ENCODE data around the gene B3GALNT1.
A peak's percentile ranks its signal among the peaks of the same experiment; 100 is the strongest.

Gene B3GALNT1

GRCh38 chr3:161117646-161118045 lies 12.5 kb upstream of the B3GALNT1 start:
- H3K9me3 ChIP-seq (ENCODE audit: control insufficient read depth, low read length): peaks cover 15% of the 10 kb centered on the region
- no peak overlapping the region for H3K4me3 ChIP-seq (ENCODE audit: extremely low read depth, insufficient read depth, low read length, poor library complexity, severe bottlenecking)
- 89 to 90% methylated on average over 1 to 2 of the region's 3 CpGs for whole genome bisulfite sequencing, 2 experiments (ENCODE audit: insufficient coverage in 2 of 2)
- no peak overlapping the region for H3K27ac ChIP-seq (ENCODE audit: low read depth, low read length, severe bottlenecking)
- H3K36me3 ChIP-seq (ENCODE audit: control insufficient read depth, insufficient read depth, low read length): no peaks in the 10 kb centered on the region
- no peaks in the 10 kb centered on the region for H3K4me1 ChIP-seq (ENCODE audit: control insufficient read depth, insufficient read depth, low read length, poor library complexity, severe bottlenecking)

GRCh38 chr3:161108840-161109239 lies 3.7 kb upstream of the B3GALNT1 start:
- H3K9me3 ChIP-seq (ENCODE audit: control insufficient read depth, low read length): no peaks in the 10 kb centered on the region
- H3K27ac ChIP-seq (ENCODE audit: low read depth, low read length, severe bottlenecking): no peak overlapping the region
- 60% methylated on average over 1 of the region's 1 CpG; no CpG with 5 or more reads in 1 of the 2 experiments for WGBS, 2 experiments (ENCODE audit: insufficient coverage in 2 of 2)

GRCh38 chr3:161107311-161107710 lies 2.2 kb upstream of the B3GALNT1 start:
- Histone ChIP-seq H3K36me3 (ENCODE audit: control insufficient read depth, insufficient read depth, low read length) (peaks cover 5% of the 10 kb centered on the region), H3K4me1 (ENCODE audit: control insufficient read depth, insufficient read depth, low read length, poor library complexity, severe bottlenecking) (peaks cover 4% of the 10 kb centered on the region), H3K9me3 (ENCODE audit: control insufficient read depth, low read length) (no peaks in the 10 kb centered on the region), H3K27ac (ENCODE audit: low read depth, low read length, severe bottlenecking) (no peak overlapping the region), H3K4me3 (ENCODE audit: extremely low read depth, insufficient read depth, low read length, poor library complexity, severe bottlenecking) (no peak overlapping the region)
- no CpG with 5 or more reads among the region's 1 CpG for WGBS, 2 experiments (ENCODE audit: insufficient coverage in 2 of 2)

More at GRCh38 chr3:161108840-161109239, 3.7 kb upstream of the B3GALNT1 start:
- Histone ChIP-seq H3K4me3 (ENCODE audit: extremely low read depth, insufficient read depth, low read length, poor library complexity, severe bottlenecking) (no peak overlapping the region), H3K36me3 (ENCODE audit: control insufficient read depth, insufficient read depth, low read length) (no peaks in the 10 kb centered on the region), H3K4me1 (ENCODE audit: control insufficient read depth, insufficient read depth, low read length, poor library complexity, severe bottlenecking) (peaks cover 4% of the 10 kb centered on the region)

GRCh38 chr3:161103776-161104385 lies 1.3 kb downstream of the B3GALNT1 start:
- WGBS, 2 experiments (ENCODE audit: insufficient coverage in 2 of 2): 90% methylated on average over 20 to 22 of the region's 22 CpGs
- peak overlapping the region; percentile 52 for H3K4me3 ChIP-seq (ENCODE audit: extremely low read depth, insufficient read depth, low read length, poor library complexity, severe bottlenecking)
- H3K9me3 ChIP-seq (ENCODE audit: control insufficient read depth, low read length): no peaks in the 10 kb centered on the region
- H3K36me3 ChIP-seq (ENCODE audit: control insufficient read depth, insufficient read depth, low read length): peaks cover 9% of the 10 kb centered on the region
- peaks cover 4% of the 10 kb centered on the region for H3K4me1 ChIP-seq (ENCODE audit: control insufficient read depth, insufficient read depth, low read length, poor library complexity, severe bottlenecking)
- no peak overlapping the region for H3K27ac ChIP-seq (ENCODE audit: low read depth, low read length, severe bottlenecking)

DNA sequence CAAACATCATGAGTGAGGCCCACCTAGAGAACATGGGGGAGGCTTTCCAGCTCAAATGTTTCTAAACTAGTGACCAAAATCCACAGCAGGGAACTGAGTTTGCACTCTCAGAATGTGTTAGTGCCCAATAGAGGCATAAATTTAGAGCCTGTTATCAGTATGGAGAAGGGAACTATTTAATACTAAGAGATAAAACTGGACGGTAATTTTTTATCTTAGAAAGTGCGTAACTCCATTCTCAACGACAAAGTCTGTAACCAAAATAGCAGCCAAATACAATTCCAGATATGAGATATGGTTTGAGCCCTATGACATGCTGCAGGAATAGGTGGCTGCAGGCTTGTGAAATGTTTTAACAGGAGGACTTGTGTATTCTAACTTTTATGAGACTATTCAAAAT lies 3.5 kb downstream of the B3GALNT1 start:
- Histone ChIP-seq H3K4me1 (ENCODE audit: control insufficient read depth, insufficient read depth, low read length, poor library complexity, severe bottlenecking) (peaks cover 4% of the 10 kb centered on the region), H3K9me3 (ENCODE audit: control insufficient read depth, low read length) (no peaks in the 10 kb centered on the region), H3K4me3 (ENCODE audit: extremely low read depth, insufficient read depth, low read length, poor library complexity, severe bottlenecking) (no peak overlapping the region), H3K27ac (ENCODE audit: low read depth, low read length, severe bottlenecking) (no peak overlapping the region), H3K36me3 (ENCODE audit: control insufficient read depth, insufficient read depth, low read length) (peaks cover 9% of the 10 kb centered on the region)
- 90 to 100% methylated on average over 1 to 2 of the region's 3 CpGs for WGBS, 2 experiments (ENCODE audit: insufficient coverage in 2 of 2)

- Histone ChIP-seq H3K9me3 (ENCODE audit: control insufficient read depth, low read length) (no peaks in the 10 kb centered on the region), H3K4me1 (ENCODE audit: control insufficient read depth, insufficient read depth, low read length, poor library complexity, severe bottlenecking) (peaks cover 4% of the 10 kb centered on the region), H3K36me3 (ENCODE audit: control insufficient read depth, insufficient read depth, low read length) (peaks cover 9% of the 10 kb centered on the region), H3K27ac (ENCODE audit: low read depth, low read length, severe bottlenecking) (no peak overlapping the region), H3K4me3 (ENCODE audit: extremely low read depth, insufficient read depth, low read length, poor library complexity, severe bottlenecking) (no peak overlapping the region)
- 93 to 95% methylated on average over 5 to 6 of the region's 6 CpGs for WGBS, 2 experiments (ENCODE audit: insufficient coverage in 2 of 2)
Observed at GRCh38 chr3:161100994-161101393, 4.2 kb downstream of the B3GALNT1 start.

DNA sequence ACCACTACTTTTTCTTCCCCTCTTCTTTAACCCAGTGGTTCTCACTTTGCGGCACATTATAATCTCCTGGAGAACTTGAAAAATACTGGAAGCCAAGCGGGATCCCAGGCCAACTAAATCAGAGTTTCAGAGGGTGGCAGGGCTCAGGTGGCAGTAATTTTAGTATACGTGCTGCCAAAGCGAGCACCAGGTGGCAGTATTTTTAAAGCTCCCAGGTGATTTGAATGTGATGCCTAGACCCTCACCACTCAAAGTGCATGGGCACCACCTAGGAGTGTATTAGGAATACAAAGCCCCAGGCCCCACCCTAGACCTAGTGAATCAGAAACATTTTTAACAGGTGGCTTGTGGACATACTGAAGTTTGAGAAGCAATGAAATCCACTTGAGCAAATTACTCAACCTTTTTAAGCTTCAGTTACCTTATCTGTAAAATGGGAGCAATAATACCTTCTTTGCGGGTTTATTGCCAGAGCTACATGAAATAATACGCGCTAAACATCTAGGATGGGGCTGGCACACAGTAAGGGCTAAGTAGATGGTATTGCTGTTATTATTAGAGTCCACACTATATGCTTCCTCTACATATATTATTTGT lies 8.3 kb downstream of the B3GALNT1 start:
- H3K4me1 ChIP-seq (ENCODE audit: control insufficient read depth, insufficient read depth, low read length, poor library complexity, severe bottlenecking): no peaks in the 10 kb centered on the region
- H3K4me3 ChIP-seq (ENCODE audit: extremely low read depth, insufficient read depth, low read length, poor library complexity, severe bottlenecking): no peak overlapping the region
- H3K9me3 ChIP-seq (ENCODE audit: control insufficient read depth, low read length): no peaks in the 10 kb centered on the region
- no peak overlapping the region for H3K27ac ChIP-seq (ENCODE audit: low read depth, low read length, severe bottlenecking)
- no peaks in the 10 kb centered on the region for H3K36me3 ChIP-seq (ENCODE audit: control insufficient read depth, insufficient read depth, low read length)
- WGBS, 2 experiments (ENCODE audit: insufficient coverage in 2 of 2): 57 to 94% methylated on average over 3 to 4 of the region's 7 CpGs

DNA sequence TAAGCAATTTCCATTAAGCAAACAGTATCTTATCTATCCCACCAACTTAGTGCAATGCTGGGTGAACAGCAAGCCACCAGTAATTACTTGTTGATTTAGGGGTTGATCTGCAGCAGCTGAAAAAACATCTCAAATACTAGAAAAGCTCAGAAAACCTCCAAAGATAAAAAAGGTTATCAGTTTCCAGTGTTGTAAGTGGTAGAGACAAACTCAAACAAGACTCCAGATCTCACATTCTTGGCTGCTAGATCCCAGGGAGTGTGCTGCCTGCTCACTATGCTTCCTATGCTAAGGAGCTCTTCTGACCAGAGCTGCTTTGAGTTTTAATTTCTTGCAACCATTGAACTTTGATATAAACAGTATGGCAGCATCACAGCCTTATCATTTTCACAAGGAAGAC lies 11.3 kb downstream of the B3GALNT1 start:
- Histone ChIP-seq H3K4me3 (ENCODE audit: extremely low read depth, insufficient read depth, low read length, poor library complexity, severe bottlenecking) (no peak overlapping the region), H3K36me3 (ENCODE audit: control insufficient read depth, insufficient read depth, low read length) (no peaks in the 10 kb centered on the region), H3K4me1 (ENCODE audit: control insufficient read depth, insufficient read depth, low read length, poor library complexity, severe bottlenecking) (no peaks in the 10 kb centered on the region), H3K27ac (ENCODE audit: low read depth, low read length, severe bottlenecking) (no peak overlapping the region), H3K9me3 (ENCODE audit: control insufficient read depth, low read length) (no peaks in the 10 kb centered on the region)

GRCh38 chr3:161084277-161084676 lies 20.9 kb downstream of the B3GALNT1 start:
- H3K27ac ChIP-seq (ENCODE audit: low read depth, low read length, severe bottlenecking): no peak overlapping the region
- no peak overlapping the region for H3K4me3 ChIP-seq (ENCODE audit: extremely low read depth, insufficient read depth, low read length, poor library complexity, severe bottlenecking)
- H3K9me3 ChIP-seq (ENCODE audit: control insufficient read depth, low read length): no peaks in the 10 kb centered on the region
- no peaks in the 10 kb centered on the region for H3K4me1 ChIP-seq (ENCODE audit: control insufficient read depth, insufficient read depth, low read length, poor library complexity, severe bottlenecking)
- 79% methylated on average over 2 of the region's 2 CpGs; no CpG with 5 or more reads in 1 of the 2 experiments for WGBS, 2 experiments (ENCODE audit: insufficient coverage in 2 of 2)
- peaks cover 13% of the 10 kb centered on the region for H3K36me3 ChIP-seq (ENCODE audit: control insufficient read depth, insufficient read depth, low read length)

- WGBS, 2 experiments (ENCODE audit: insufficient coverage in 2 of 2): 78 to 93% methylated on average over 1 of the region's 1 CpG
- no peak overlapping the region for H3K4me3 ChIP-seq (ENCODE audit: extremely low read depth, insufficient read depth, low read length, poor library complexity, severe bottlenecking)
- H3K36me3 ChIP-seq (ENCODE audit: control insufficient read depth, insufficient read depth, low read length): peaks cover 13% of the 10 kb centered on the region
- no peaks in the 10 kb centered on the region for H3K9me3 ChIP-seq (ENCODE audit: control insufficient read depth, low read length)
- no peaks in the 10 kb centered on the region for H3K4me1 ChIP-seq (ENCODE audit: control insufficient read depth, insufficient read depth, low read length, poor library complexity, severe bottlenecking)
- no peak overlapping the region for H3K27ac ChIP-seq (ENCODE audit: low read depth, low read length, severe bottlenecking)
Observed at GRCh38 chr3:161083131-161083530, 22.0 kb downstream of the B3GALNT1 start.

- Histone ChIP-seq H3K4me1 (ENCODE audit: control insufficient read depth, insufficient read depth, low read length, poor library complexity, severe bottlenecking) (no peaks in the 10 kb centered on the region), H3K4me3 (ENCODE audit: extremely low read depth, insufficient read depth, low read length, poor library complexity, severe bottlenecking) (no peak overlapping the region), H3K36me3 (ENCODE audit: control insufficient read depth, insufficient read depth, low read length) (peaks cover 13% of the 10 kb centered on the region), H3K9me3 (ENCODE audit: control insufficient read depth, low read length) (no peaks in the 10 kb centered on the region), H3K27ac (ENCODE audit: low read depth, low read length, severe bottlenecking) (no peak overlapping the region)
- 83 to 88% methylated on average over 1 of the region's 2 CpGs for WGBS, 2 experiments (ENCODE audit: insufficient coverage in 2 of 2)
Observed at GRCh38 chr3:161082063-161082462, 23.1 kb downstream of the B3GALNT1 start.
